HepG2 (cell line): ENCODE data around the gene RFX2. TPM values are rescaled to one million over a fixed set of nuclear protein-coding genes. Genes with fewer than 3 reads are reported as not detected.
A peak's percentile ranks its signal among the peaks of the same experiment; 100 is the strongest.

Experiments used
- MAX ChIP-seq: IDR thresholded peaks from 2 replicates; pipeline ENCODE4 v1.6.1; 2012; ENCODE audit warnings: inconsistent platforms
- MEIS2 ChIP-seq: sonication (generic); formaldehyde crosslinking; IDR thresholded peaks from 2 replicates; pipeline ENCODE4 v1.9.0; 2021; ENCODE audit warnings: mild to moderate bottlenecking, missing genetic modification reagents
- SCMH1 ChIP-seq: sonication (generic); formaldehyde crosslinking; IDR thresholded peaks from 2 replicates; pipeline ENCODE4 v1.9.0; 2021; ENCODE audit warnings: missing genetic modification reagents, mild to moderate bottlenecking, borderline replicate concordance
- ZHX1 ChIP-seq: sonication (generic); formaldehyde crosslinking; IDR thresholded peaks from 2 replicates; pipeline ENCODE4 v1.8.1; 2022; ENCODE audit warnings: low read depth, mild to moderate bottlenecking, missing genetic modification reagents
- ZNF574 ChIP-seq: sonication (generic); formaldehyde crosslinking; IDR thresholded peaks from 2 replicates; pipeline ENCODE4 v1.4.0; 2020; ENCODE audit warnings: missing genetic modification reagents
- ZNF639 ChIP-seq: conservative IDR thresholded peaks from 2 replicates; pipeline ENCODE4 v1.6.1; 2018; ENCODE audit warnings: missing genetic modification reagents
- ZNF687 ChIP-seq: sonication (generic); formaldehyde crosslinking; IDR thresholded peaks from 2 replicates; pipeline ENCODE4 v1.5.1; 2020; ENCODE audit warnings: mild to moderate bottlenecking, missing genetic modification reagents, moderate library complexity
- polyA plus RNA-seq, 8 experiments: library from polyadenylated mRNA; depleted of rRNA in 3 of 8; stranded (reverse) in 7 of 8; unstranded in 1 of 8; fragments of >200 nt; fragmentation: Illumina TruSeq in 4 of 8; extraction: Trizol in 4 of 8; gene quantifications; 2 replicates each; pipeline versions ENCODE4 v1.2.1 to v1.2.3, GENCODE V29; 2011 to 2016; ENCODE audit warnings: low read depth in 4 of 8, missing spikeins in 1 of 8, mixed read lengths in 1 of 8; ENCODE audit not compliant: insufficient read depth in 1 of 8
- total RNA-seq, 5 experiments: library from RNA; depleted of rRNA; stranded (reverse); fragments of >200 nt; fragmentation: Illumina TruSeq; extraction: Trizol; gene quantifications; 2 replicates each; pipeline ENCODE4 v1.2.3, GENCODE V29; 2016; ENCODE audit warnings: low read depth in 1 of 5

RFX2 gene
- total and polyA plus RNA-seq, 2 of the 13 experiments (the other 11 are each of a cell fraction or from before 2014, with no cell fraction given): 2.8 to 3.3 TPM

- TF ChIP-seq ZNF687 (CRISPR knock-in tag): 0 out of 2 replicates have a peak, but pooled peaks have one; percentile 44
- 0 out of 2 replicates have a peak, but pooled peaks have one; percentile 10 for TF ChIP-seq MAX
- 0 out of 2 replicates have a peak, but pooled peaks have one; percentile 32 for TF ChIP-seq ZNF574 (CRISPR knock-in tag)
- TF ChIP-seq MEIS2 (CRISPR knock-in tag): no peak
- no peak for TF ChIP-seq ZNF639
- no peak for TF ChIP-seq ZHX1
- TF ChIP-seq SCMH1 (CRISPR knock-in tag): no peak
Observed at GRCh38 chr19:6021878-6022569, 88.3 kb downstream of the RFX2 start (continued).
